PC-9 (cell line): Measurements from ENCODE around the gene DUS1L.

Experiments used
- EZH2 ChIP-seq: fragments of 200-600 bp; sonication (generic); IDR thresholded peaks from 2 replicates; pipeline ENCODE4 v1.8.0; 2017; ENCODE audit warnings: antibody characterized with exemption, low read depth
- TF ChIP-seq, protein P1 (sequence below): fragments of 200-600 bp; sonication (generic); conservative IDR thresholded peaks from 2 replicates; pipeline ENCODE4 v1.6.1; 2017; ENCODE audit warnings: mixed run types, antibody characterized with exemption, mild to moderate bottlenecking, moderate library complexity

DNA sequence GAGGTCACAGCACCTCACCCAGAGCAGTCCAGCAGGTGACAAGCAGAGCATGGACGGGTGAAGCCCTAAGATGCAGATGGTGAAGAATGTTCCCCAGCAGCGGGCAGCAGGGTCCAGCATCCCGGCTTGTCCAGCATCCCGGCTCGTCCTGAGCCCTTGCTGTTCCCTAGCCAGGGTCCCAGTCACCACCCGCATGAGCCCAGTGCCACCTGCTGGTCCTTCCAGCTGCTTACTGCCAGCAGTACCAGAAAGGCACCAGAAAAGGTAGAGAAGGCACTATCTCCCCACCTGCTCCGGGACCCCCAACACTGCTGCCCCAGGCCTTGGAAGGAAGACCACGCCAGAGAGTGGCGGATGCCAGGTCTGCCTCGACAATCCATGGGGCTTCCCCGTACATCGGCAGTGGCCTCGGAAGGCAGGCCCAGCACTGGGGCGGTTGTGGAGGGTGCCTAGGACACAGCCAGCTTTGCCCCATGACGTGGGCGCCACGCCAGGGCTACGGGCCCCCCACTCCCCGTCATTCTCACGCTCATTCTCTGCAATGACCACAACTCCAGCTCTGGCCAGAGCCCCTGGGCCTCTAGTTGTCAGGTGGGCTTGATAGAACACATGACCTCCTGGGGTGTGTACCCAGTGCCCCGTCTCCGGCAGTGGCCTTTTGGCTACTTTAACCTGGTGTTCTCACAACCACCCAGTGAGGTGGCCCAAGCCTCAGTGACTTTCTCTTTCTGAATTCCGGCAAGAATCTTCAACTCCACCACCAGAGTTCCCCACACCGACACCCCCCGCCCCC, 44.3 kb downstream of the DUS1L start:
- TF ChIP-seq, protein P1, sequence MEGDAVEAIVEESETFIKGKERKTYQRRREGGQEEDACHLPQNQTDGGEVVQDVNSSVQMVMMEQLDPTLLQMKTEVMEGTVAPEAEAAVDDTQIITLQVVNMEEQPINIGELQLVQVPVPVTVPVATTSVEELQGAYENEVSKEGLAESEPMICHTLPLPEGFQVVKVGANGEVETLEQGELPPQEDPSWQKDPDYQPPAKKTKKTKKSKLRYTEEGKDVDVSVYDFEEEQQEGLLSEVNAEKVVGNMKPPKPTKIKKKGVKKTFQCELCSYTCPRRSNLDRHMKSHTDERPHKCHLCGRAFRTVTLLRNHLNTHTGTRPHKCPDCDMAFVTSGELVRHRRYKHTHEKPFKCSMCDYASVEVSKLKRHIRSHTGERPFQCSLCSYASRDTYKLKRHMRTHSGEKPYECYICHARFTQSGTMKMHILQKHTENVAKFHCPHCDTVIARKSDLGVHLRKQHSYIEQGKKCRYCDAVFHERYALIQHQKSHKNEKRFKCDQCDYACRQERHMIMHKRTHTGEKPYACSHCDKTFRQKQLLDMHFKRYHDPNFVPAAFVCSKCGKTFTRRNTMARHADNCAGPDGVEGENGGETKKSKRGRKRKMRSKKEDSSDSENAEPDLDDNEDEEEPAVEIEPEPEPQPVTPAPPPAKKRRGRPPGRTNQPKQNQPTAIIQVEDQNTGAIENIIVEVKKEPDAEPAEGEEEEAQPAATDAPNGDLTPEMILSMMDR: peak; percentile 73
- no peak for TF ChIP-seq EZH2
